K562 (cell line): ENCODE results near the gene NRP2. TPM values are rescaled to one million over a fixed set of nuclear protein-coding genes. Genes with fewer than 3 reads are reported as not detected.

ENCODE experiments used
- ATAC-seq: fragments of 200-7000 bp; cut with Tn5 transposase; 3 replicates; pipeline ENCODE4 v1.9.1; 2020; ENCODE audit warnings: moderate library complexity
- BruUV-seq: library from RNA; stranded (reverse); fragments of 400-500 nt; replicated peaks from 2 replicates; lab custom pipeline; 2021; lab: Mats Ljungman, UMichigan
- CTCF ChIA-PET: fragments of 300-600 bp; formaldehyde crosslinking; extraction: SDS; loops from one replicate; lab custom pipeline; 2021; ENCODE audit warnings: low intra/inter-chr PET ratio; lab: Yijun Ruan, JAX
- POLR2A ChIA-PET: fragments of 300-600, 350-650 bp; sonication (Branson Sonifier 250); formaldehyde crosslinking; extraction: SDS; loops from one replicate; lab custom pipeline; 2021; ENCODE audit warnings: antibody characterized with exemption, inconsistent platforms; lab: Yijun Ruan, JAX
- DNase-seq, 4 experiments: peaks; one replicate each; pipeline versions ENCODE4 v3.0.0 to v3.0.0-alpha.2; 2011 to 2018; ENCODE audit warnings: low spot score in 3 of 4, mixed read lengths in 3 of 4; ENCODE audit errors: extremely low read depth in 1 of 4
- FAIRE-seq: peaks from 2 replicates; lab custom pipeline; 2011; peaks lifted over from hg19 to GRCh38; lab: Jason Lieb, UNC
- H2AFZ ChIP-seq: 2 replicates; pipeline ENCODE4 v1.6.0; 2011; ENCODE audit warnings: low read depth, low read length, control low read depth, inconsistent platforms
- H3K27ac ChIP-seq: fragments of 200-600 bp; 3 replicates; pipeline ENCODE4 v1.8.0; 2011; ENCODE audit warnings: low read depth, mild to moderate bottlenecking, control low read depth, inconsistent platforms, low read length, moderate library complexity, mixed read lengths; ENCODE audit errors: extremely low read depth
- H3K27me3 ChIP-seq, 2 experiments: fragments of 300-600 bp in 1 of 2; 2 replicates in 1 of 2; 3 replicates in 1 of 2; pipeline versions ENCODE4 v1.6.0 to v1.8.0; 2011; ENCODE audit warnings: inconsistent platforms in 2 of 2, low read length in 2 of 2, mild to moderate bottlenecking in 1 of 2, mixed read lengths in 1 of 2, moderate library complexity in 1 of 2; ENCODE audit not compliant: control insufficient read depth in 2 of 2, insufficient read depth in 2 of 2
- H3K36me3 ChIP-seq: fragments of 300-600 bp; 3 replicates; pipeline ENCODE4 v1.8.0; 2011; ENCODE audit warnings: mild to moderate bottlenecking, low read length, inconsistent platforms; ENCODE audit not compliant: control insufficient read depth, insufficient read depth
- H3K4me1 ChIP-seq, 2 experiments: fragments of 200-600 bp in 1 of 2; replicated peaks in 1 of 2; 2 replicates in 1 of 2; 3 replicates in 1 of 2; pipeline versions ENCODE4 v1.5.1 to v1.8.0; 2011; ENCODE audit warnings: inconsistent platforms in 2 of 2, low read length in 2 of 2, mild to moderate bottlenecking in 1 of 2, mixed read lengths in 1 of 2, moderate library complexity in 1 of 2; ENCODE audit not compliant: control insufficient read depth in 2 of 2, insufficient read depth in 2 of 2
- H3K4me2 ChIP-seq: 2 replicates; pipeline ENCODE4 v1.6.1; 2011; ENCODE audit warnings: low read length, control low read depth, inconsistent platforms, mixed read lengths; ENCODE audit not compliant: insufficient read depth
- H3K4me3 ChIP-seq: fragments of 200-600 bp; sonication (generic), shearing (Covaris generic); 2 replicates; pipeline ENCODE4 v1.5.1; 2016; ENCODE audit warnings: control low read depth, inconsistent platforms
- H3K79me2 ChIP-seq: fragments of 200-600 bp; 3 replicates; pipeline ENCODE4 v1.8.0; 2011; ENCODE audit warnings: low read length, inconsistent platforms; ENCODE audit not compliant: control insufficient read depth, insufficient read depth
- H3K9ac ChIP-seq, 2 experiments: 2 replicates each; pipeline versions ENCODE4 v1.6.0 to v1.6.1; 2011; ENCODE audit warnings: low read depth in 2 of 2, low read length in 2 of 2, control low read depth in 1 of 2, inconsistent platforms in 1 of 2, mild to moderate bottlenecking in 1 of 2, mixed read lengths in 1 of 2; ENCODE audit not compliant: insufficient read depth in 1 of 2
- H3K9me1 ChIP-seq: one replicate; pipeline ENCODE4 v1.6.0; 2011; ENCODE audit warnings: inconsistent platforms, mild to moderate bottlenecking, low read length, moderate library complexity; ENCODE audit not compliant: control insufficient read depth, insufficient read depth
- H3K9me3 ChIP-seq: replicated peaks from 2 replicates; pipeline ENCODE4 v1.5.1; 2011; ENCODE audit warnings: low read depth, low read length, inconsistent platforms; ENCODE audit not compliant: control insufficient read depth, insufficient read depth
- H4K20me1 ChIP-seq: replicated peaks from 2 replicates; pipeline ENCODE4 v1.6.1; 2011; ENCODE audit warnings: low read length, inconsistent platforms, mixed read lengths; ENCODE audit not compliant: control insufficient read depth, insufficient read depth
- HNRNPLL ChIP-seq: fragments of 200-400 bp; formaldehyde crosslinking; IDR thresholded peaks from 2 replicates; pipeline ENCODE4 v1.6.1; 2017; ENCODE audit warnings: low read length, low read depth, mild to moderate bottlenecking; ENCODE audit not compliant: poor library complexity, severe bottlenecking
- KLF6 ChIP-seq: fragments of 250-450 bp; sonication (Bioruptor Pico); IDR thresholded peaks from 2 replicates; pipeline ENCODE4 v1.4.0; 2020; ENCODE audit warnings: mild to moderate bottlenecking, moderate library complexity, borderline replicate concordance
- MCM2 ChIP-seq: fragments of 450-650 bp; IDR thresholded peaks from 2 replicates; pipeline ENCODE4 v1.6.1; 2017; ENCODE audit warnings: low read depth, mild to moderate bottlenecking
- PTBP1 ChIP-seq: fragments of 200-400 bp; formaldehyde crosslinking; IDR thresholded peaks from 2 replicates; pipeline ENCODE4 v1.6.1; 2017; ENCODE audit warnings: low read depth, low read length
- SIN3A ChIP-seq, 2 experiments: fragments of 150-350 bp in 1 of 2; IDR thresholded peaks; 2 replicates each; pipeline ENCODE4 v1.6.1; 2011 to 2016; ENCODE audit warnings: borderline replicate concordance in 2 of 2, low read depth in 2 of 2, low read length in 2 of 2, mild to moderate bottlenecking in 2 of 2, moderate library complexity in 2 of 2; ENCODE audit not compliant: control insufficient read depth in 1 of 2
- SIN3B ChIP-seq: fragments of 450-650 bp; IDR thresholded peaks from 2 replicates; pipeline ENCODE4 v1.6.1; 2017; ENCODE audit warnings: low read depth, mild to moderate bottlenecking, moderate library complexity
- WGBS: fragments of 100-300 bp; shearing (Covaris generic); methylation state at CpG from one replicate; pipeline ENCODE4 v1.1.6; 2016; ENCODE audit warnings: low coverage, mixed read lengths; ENCODE audit not compliant: insufficient coverage; ENCODE audit errors: missing lambda C conversion rate; 5-methylcytosine and 5-hydroxymethylcytosine counted together
- in situ Hi-C: fragments of 300-500 bp; cut with MboI; formaldehyde crosslinking; loops from 4 replicates; pipeline ENCODE4 v1.15.0; 2018; ENCODE audit warnings: inconsistent platforms, mixed read lengths
- intact Hi-C: fragments of 100-400 bp; cut with micrococcal nuclease; formaldehyde crosslinking; loops from 2 replicates; pipeline ENCODE4 v1.14.2; 2022
- polyA plus RNA-seq, 8 experiments: library from polyadenylated mRNA; depleted of rRNA in 4 of 8; stranded (reverse) in 5 of 8; unstranded in 3 of 8; fragments of >200 nt; fragmentation: Nextera tagmentation in 2 of 8; fragmentation: Illumina TruSeq in 1 of 8; extraction: Ambion mirVana in 2 of 8; extraction: Trizol in 1 of 8; gene quantifications; 2 replicates each; pipeline versions ENCODE4 v1.2.1 to v1.2.3, GENCODE V29; 2011 to 2014; ENCODE audit warnings: inconsistent platforms in 1 of 8, missing spikeins in 1 of 8
- total RNA-seq, 7 experiments: library from RNA; depleted of rRNA in 6 of 7; stranded (reverse); fragments of >200 nt in 6 of 7; fragmentation: Illumina TruSeq in 2 of 7; extraction: Trizol in 2 of 7; gene quantifications; 2 replicates each; pipeline versions ENCODE4 v1.2.1 to v1.2.3, GENCODE V29; 2011 to 2021; ENCODE audit warnings: low replicate concordance in 1 of 7
- TF ChIP-seq, protein P1 (sequence below): fragments of 200-400 bp; formaldehyde crosslinking; IDR thresholded peaks from 2 replicates; pipeline ENCODE4 v1.6.1; 2017; ENCODE audit warnings: mild to moderate bottlenecking, low read depth, low read length, moderate library complexity
- TF ChIP-seq, protein P2 (sequence below): fragments of 450-650 bp; IDR thresholded peaks from 2 replicates; pipeline ENCODE4 v1.6.1; 2018; ENCODE audit not compliant: partially characterized antibody
- TF ChIP-seq, protein P3 (sequence below), 2 experiments: IDR thresholded peaks; 2 replicates each; pipeline ENCODE4 v1.6.1; 2012; ENCODE audit warnings: improper control_type of control experiment in 2 of 2, low read depth in 2 of 2, low read length in 2 of 2, borderline replicate concordance in 1 of 2
- TF ChIP-seq, protein P4 (sequence below): IDR thresholded peaks from 2 replicates; pipeline ENCODE4 v1.6.1; 2011; ENCODE audit warnings: borderline replicate concordance, low read depth, mild to moderate bottlenecking, moderate library complexity, low read length; ENCODE audit not compliant: insufficient read depth, poor library complexity, severe bottlenecking

NRP2 gene
- total and polyA plus RNA-seq, 9 of the 15 experiments (the other 6 are each of a cell fraction or from before 2014, with no cell fraction given) = 0.05 to 0.31 (median 0.15) TPM; not detected in 5

GRCh38 chr2:205650450-205650849, 31.9 kb upstream of the NRP2 start:
- Histone ChIP-seq H3K9me1 (no peaks in the 10 kb centered on the region), H4K20me1 (no peaks in the 10 kb centered on the region), H3K4me1 (no peaks in the 10 kb centered on the region), H3K9ac (no peak overlapping the region), H3K27ac (no peak overlapping the region), H2AFZ (no peak overlapping the region), H3K9me3 (no peaks in the 10 kb centered on the region), H3K27me3 (0 out of 5 replicates have a peak, but pooled peaks cover 0 to 6% of the 10 kb centered on the region in 2 experiments), H3K79me2 (no peaks in the 10 kb centered on the region), H3K36me3 (no peaks in the 10 kb centered on the region), H3K4me2 (no peak overlapping the region), H3K4me3 (no peak overlapping the region)
- 0% methylated on average over 2 of the region's 4 CpGs for WGBS
- no peak for DNase-seq
- POLR2A ChIA-PET = interaction anchor here (1.0 kb wide), 1 partner anchor 9 kb away, joined by 4 read pairs; no protein-coding TSS in a partner anchor
- ATAC-seq = no peak
- intact Hi-C loops = no loop called here
- CTCF ChIA-PET = no interaction called here
- in situ Hi-C loops = no loop called here
- BruUV-seq = no TSS peak
- FAIRE-seq = no peak
- TF ChIP-seq, protein P1, sequence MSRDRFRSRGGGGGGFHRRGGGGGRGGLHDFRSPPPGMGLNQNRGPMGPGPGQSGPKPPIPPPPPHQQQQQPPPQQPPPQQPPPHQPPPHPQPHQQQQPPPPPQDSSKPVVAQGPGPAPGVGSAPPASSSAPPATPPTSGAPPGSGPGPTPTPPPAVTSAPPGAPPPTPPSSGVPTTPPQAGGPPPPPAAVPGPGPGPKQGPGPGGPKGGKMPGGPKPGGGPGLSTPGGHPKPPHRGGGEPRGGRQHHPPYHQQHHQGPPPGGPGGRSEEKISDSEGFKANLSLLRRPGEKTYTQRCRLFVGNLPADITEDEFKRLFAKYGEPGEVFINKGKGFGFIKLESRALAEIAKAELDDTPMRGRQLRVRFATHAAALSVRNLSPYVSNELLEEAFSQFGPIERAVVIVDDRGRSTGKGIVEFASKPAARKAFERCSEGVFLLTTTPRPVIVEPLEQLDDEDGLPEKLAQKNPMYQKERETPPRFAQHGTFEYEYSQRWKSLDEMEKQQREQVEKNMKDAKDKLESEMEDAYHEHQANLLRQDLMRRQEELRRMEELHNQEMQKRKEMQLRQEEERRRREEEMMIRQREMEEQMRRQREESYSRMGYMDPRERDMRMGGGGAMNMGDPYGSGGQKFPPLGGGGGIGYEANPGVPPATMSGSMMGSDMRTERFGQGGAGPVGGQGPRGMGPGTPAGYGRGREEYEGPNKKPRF = no peak
- TF ChIP-seq, protein P2, sequence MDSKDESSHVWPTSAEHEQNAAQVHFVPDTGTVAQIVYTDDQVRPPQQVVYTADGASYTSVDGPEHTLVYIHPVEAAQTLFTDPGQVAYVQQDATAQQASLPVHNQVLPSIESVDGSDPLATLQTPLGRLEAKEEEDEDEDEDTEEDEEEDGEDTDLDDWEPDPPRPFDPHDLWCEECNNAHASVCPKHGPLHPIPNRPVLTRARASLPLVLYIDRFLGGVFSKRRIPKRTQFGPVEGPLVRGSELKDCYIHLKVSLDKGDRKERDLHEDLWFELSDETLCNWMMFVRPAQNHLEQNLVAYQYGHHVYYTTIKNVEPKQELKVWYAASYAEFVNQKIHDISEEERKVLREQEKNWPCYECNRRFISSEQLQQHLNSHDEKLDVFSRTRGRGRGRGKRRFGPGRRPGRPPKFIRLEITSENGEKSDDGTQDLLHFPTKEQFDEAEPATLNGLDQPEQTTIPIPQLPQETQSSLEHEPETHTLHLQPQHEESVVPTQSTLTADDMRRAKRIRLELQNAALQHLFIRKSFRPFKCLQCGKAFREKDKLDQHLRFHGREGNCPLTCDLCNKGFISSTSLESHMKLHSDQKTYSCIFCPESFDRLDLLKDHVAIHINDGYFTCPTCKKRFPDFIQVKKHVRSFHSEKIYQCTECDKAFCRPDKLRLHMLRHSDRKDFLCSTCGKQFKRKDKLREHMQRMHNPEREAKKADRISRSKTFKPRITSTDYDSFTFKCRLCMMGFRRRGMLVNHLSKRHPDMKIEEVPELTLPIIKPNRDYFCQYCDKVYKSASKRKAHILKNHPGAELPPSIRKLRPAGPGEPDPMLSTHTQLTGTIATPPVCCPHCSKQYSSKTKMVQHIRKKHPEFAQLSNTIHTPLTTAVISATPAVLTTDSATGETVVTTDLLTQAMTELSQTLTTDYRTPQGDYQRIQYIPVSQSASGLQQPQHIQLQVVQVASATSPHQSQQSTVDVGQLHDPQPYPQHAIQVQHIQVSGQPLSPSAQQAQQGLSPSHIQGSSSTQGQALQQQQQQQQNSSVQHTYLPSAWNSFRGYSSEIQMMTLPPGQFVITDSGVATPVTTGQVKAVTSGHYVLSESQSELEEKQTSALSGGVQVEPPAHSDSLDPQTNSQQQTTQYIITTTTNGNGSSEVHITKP = no peak
- no peak for TF ChIP-seq HNRNPLL
- TF ChIP-seq KLF6 (CRISPR knock-in tag) = no peak
- no peak for TF ChIP-seq SIN3B
- no peak for TF ChIP-seq MCM2
- TF ChIP-seq PTBP1 = no peak
- TF ChIP-seq, protein P3, sequence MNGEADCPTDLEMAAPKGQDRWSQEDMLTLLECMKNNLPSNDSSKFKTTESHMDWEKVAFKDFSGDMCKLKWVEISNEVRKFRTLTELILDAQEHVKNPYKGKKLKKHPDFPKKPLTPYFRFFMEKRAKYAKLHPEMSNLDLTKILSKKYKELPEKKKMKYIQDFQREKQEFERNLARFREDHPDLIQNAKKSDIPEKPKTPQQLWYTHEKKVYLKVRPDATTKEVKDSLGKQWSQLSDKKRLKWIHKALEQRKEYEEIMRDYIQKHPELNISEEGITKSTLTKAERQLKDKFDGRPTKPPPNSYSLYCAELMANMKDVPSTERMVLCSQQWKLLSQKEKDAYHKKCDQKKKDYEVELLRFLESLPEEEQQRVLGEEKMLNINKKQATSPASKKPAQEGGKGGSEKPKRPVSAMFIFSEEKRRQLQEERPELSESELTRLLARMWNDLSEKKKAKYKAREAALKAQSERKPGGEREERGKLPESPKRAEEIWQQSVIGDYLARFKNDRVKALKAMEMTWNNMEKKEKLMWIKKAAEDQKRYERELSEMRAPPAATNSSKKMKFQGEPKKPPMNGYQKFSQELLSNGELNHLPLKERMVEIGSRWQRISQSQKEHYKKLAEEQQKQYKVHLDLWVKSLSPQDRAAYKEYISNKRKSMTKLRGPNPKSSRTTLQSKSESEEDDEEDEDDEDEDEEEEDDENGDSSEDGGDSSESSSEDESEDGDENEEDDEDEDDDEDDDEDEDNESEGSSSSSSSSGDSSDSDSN (IDR thresholded peaks at IDR 0.05; ENCODE audit: borderline replicate concordance in 1 of 2, low read depth in 2 of 2, low read length in 2 of 2) = no peak
- TF ChIP-seq, protein P4, sequence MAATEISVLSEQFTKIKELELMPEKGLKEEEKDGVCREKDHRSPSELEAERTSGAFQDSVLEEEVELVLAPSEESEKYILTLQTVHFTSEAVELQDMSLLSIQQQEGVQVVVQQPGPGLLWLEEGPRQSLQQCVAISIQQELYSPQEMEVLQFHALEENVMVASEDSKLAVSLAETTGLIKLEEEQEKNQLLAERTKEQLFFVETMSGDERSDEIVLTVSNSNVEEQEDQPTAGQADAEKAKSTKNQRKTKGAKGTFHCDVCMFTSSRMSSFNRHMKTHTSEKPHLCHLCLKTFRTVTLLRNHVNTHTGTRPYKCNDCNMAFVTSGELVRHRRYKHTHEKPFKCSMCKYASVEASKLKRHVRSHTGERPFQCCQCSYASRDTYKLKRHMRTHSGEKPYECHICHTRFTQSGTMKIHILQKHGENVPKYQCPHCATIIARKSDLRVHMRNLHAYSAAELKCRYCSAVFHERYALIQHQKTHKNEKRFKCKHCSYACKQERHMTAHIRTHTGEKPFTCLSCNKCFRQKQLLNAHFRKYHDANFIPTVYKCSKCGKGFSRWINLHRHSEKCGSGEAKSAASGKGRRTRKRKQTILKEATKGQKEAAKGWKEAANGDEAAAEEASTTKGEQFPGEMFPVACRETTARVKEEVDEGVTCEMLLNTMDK = no peak
- TF ChIP-seq SIN3A (IDR thresholded peaks at IDR 0.05; ENCODE audit: borderline replicate concordance in 2 of 2, control insufficient read depth in 1 of 2, low read depth in 2 of 2, low read length in 2 of 2) = no peak
